Colonic mucosa (tissue), 4 donors: ENCODE measurements around the gene TUSC2. TPM values are rescaled to one million over a fixed set of nuclear protein-coding genes. Genes with fewer than 3 reads are reported as not detected.
A peak's percentile ranks its signal among the peaks of the same experiment; 100 is the strongest.

Experiments
- DNase-seq: peaks from one replicate; pipeline ENCODE4 v3.0.0-alpha.2; 2020
- H3K27ac ChIP-seq: fragments of 200-600 bp; one replicate; pipeline ENCODE4 v1.8.0; 2021
- H3K27me3 ChIP-seq: fragments of 200-600 bp; one replicate; pipeline ENCODE4 v1.8.0; 2021
- H3K36me3 ChIP-seq: fragments of 200-600 bp; one replicate; pipeline ENCODE4 v1.8.0; 2021
- H3K4me1 ChIP-seq: fragments of 200-600 bp; one replicate; pipeline ENCODE4 v1.8.0; 2021; ENCODE audit warnings: mild to moderate bottlenecking
- H3K4me3 ChIP-seq: fragments of 200-600 bp; one replicate; pipeline ENCODE4 v1.8.0; 2021
- H3K9ac ChIP-seq, 2 donors: one replicate each; pipeline ENCODE4 v1.7.0; 2013; ENCODE audit warnings: control low read depth in 2 of 2, low read depth in 2 of 2, low read length in 2 of 2
- H3K9me3 ChIP-seq: fragments of 200-600 bp; one replicate; pipeline ENCODE4 v1.8.0; 2021
- intact Hi-C: fragments of 100-400 bp; cut with DNase I; formaldehyde crosslinking; loops from one replicate; pipeline ENCODE4 v1.14.1; 2022
- total RNA-seq, 2 donors: library from RNA; stranded (reverse); fragmentation: NEBNext Ultra II Directional in 1 of 2; extraction: Animal tissue kit (Norgen Biotek cat#: 25700) in 1 of 2; gene quantifications; one replicate each; pipeline ENCODE4 v1.2.1, GENCODE V29; 2021
- TF ChIP-seq, protein P1 (sequence below): fragments of 200-600 bp; IDR thresholded peaks from one replicate; pipeline ENCODE4 v1.8.0; 2022; ENCODE audit warnings: antibody characterized with exemption, mild to moderate bottlenecking
- donor health status: healthy.
- donor health status: DM: no; HTN: no; CAD: no.
- donor health status: DM: no; HTN: no; CAD: no.

The TUSC2 gene
- total RNA-seq, 2 donors from 2014 or later = 26.1 to 39.5 TPM

DNA sequence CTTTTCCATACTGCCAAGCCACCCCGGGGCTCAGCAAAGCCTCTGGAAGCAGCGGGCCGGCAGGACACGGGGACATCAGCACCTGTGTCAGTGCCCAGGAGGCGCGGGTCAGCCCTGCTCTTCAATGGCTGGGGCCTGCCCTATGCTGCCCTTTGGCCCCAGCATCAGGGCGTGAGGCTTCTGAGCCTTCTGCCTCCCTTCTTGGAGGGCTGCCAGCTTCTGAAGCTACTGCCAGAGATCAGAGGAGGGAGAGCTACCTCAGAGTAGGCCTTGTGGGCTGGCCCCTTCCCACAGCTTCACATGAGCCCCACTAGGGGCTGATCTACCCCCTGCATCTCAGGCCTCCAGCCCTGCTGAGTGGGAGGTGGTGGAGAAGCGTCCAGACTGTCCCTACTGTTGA is 44.3 kb upstream of the TUSC2 start:
- Histone ChIP-seq H3K9me3 (no peaks in the 10 kb centered on the region), H3K4me1 (no peaks in the 10 kb centered on the region), H3K4me3 (no peak overlapping the region), H3K9ac (no peak overlapping the region), H3K36me3 (no peaks in the 10 kb centered on the region), H3K27ac (no peak overlapping the region), H3K27me3 (no peaks in the 10 kb centered on the region)
- peak; percentile 78 for DNase-seq
- intact Hi-C loops = no loop called here
- TF ChIP-seq, protein P1, sequence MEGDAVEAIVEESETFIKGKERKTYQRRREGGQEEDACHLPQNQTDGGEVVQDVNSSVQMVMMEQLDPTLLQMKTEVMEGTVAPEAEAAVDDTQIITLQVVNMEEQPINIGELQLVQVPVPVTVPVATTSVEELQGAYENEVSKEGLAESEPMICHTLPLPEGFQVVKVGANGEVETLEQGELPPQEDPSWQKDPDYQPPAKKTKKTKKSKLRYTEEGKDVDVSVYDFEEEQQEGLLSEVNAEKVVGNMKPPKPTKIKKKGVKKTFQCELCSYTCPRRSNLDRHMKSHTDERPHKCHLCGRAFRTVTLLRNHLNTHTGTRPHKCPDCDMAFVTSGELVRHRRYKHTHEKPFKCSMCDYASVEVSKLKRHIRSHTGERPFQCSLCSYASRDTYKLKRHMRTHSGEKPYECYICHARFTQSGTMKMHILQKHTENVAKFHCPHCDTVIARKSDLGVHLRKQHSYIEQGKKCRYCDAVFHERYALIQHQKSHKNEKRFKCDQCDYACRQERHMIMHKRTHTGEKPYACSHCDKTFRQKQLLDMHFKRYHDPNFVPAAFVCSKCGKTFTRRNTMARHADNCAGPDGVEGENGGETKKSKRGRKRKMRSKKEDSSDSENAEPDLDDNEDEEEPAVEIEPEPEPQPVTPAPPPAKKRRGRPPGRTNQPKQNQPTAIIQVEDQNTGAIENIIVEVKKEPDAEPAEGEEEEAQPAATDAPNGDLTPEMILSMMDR = no peak

DNA sequence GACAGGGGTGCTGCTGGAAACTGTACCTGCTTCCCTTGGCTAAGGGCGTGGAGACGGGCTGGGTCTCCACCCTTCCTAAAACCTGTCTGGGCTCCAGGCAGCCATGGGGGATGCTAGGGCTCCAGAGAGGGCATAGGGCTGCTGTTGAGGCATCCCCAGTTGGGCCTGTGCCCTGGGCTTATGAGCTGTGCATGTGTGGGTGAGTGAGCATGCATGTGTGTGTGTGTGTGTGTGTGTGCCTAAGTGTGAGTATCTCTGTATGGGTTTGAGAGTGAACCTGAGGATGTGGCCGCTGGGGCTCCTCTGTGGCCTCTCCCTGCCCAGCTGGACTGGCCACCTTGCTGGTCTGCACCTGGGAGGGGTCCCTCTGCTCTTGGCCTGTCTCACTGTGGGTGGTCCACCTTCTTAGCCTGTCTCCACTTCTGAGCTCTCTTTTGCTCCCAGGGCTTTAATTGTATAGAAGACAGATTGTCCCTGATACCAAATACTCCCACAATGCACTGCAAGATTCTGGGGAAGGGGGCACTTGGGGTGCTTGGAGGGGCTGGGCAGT is 43.2 kb upstream of the TUSC2 start:
- DNase-seq = no peak
- Histone ChIP-seq H3K36me3 (no peaks in the 10 kb centered on the region), H3K9ac (no peak overlapping the region), H3K4me1 (no peaks in the 10 kb centered on the region), H3K4me3 (no peak overlapping the region), H3K27ac (no peak overlapping the region), H3K27me3 (no peaks in the 10 kb centered on the region), H3K9me3 (no peaks in the 10 kb centered on the region)
- intact Hi-C loops = no loop called here
- TF ChIP-seq, protein P1 = no peak

DNA sequence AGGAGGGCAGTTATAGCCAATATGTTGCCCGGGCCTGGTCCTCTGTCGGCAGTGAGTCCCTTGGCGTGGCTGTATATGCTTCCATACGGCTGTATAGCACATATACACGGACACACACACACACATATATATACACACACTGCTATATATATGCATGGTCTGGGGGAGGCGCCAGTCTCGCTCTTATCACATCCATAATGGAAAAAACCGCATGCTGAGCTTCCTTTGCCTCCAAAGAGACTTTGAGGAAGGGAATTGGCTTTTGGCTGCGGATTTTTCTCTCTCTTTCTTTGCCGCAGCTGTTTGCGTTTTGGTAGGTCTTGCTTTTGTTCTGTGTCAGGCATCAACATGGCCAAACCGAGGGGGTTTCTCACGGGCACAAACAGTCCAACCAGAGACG is 42.6 kb upstream of the TUSC2 start:
- no peak for DNase-seq
- H3K9me3 ChIP-seq = no peaks in the 10 kb centered on the region
- no peaks in the 10 kb centered on the region for H3K4me1 ChIP-seq
- TF ChIP-seq, protein P1 = no peak
- intact Hi-C loops = no loop called here
- H3K4me3 ChIP-seq = no peak overlapping the region
- H3K27me3 ChIP-seq = no peaks in the 10 kb centered on the region
- no peaks in the 10 kb centered on the region for H3K36me3 ChIP-seq
- H3K9ac ChIP-seq = no peak overlapping the region
- H3K27ac ChIP-seq = no peak overlapping the region

DNA sequence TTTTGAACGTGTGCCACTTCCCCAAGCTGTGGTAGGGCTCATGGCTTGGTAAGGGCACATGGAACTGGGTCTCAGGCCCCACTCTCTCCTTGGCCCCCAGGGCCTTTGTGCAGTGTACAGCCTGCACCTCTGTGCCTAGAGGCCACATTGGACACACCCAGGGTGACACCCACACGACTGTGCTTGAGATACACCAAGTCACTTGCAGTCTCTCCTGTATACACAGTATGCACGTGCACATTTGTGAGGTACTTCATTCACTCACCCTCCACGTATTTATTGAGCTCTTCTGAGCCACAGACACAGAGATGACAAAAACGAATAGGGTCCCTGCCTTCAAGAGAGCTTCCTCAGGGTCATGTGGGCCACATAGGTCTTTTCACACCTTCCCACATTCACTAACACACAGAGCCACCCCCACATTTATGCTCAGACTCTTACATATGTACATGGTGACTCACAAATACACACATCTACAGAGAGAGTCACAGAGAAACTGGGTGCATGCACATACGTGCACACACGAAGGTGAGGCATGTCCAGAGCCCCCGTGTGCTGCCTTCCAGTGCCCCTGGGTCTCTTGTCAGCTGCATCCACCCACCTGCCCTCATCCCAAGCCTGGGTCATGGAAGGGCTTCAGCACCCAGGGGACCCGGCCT is 41.1 kb upstream of the TUSC2 start:
- Histone ChIP-seq H3K4me1 (no peaks in the 10 kb centered on the region), H3K36me3 (no peaks in the 10 kb centered on the region), H3K9me3 (no peaks in the 10 kb centered on the region), H3K9ac (no peak overlapping the region), H3K4me3 (no peak overlapping the region), H3K27ac (no peak overlapping the region), H3K27me3 (no peaks in the 10 kb centered on the region)
- intact Hi-C loops = loop anchor here (5.0 kb wide), 1 partner anchor 178 kb away; no protein-coding TSS in a partner anchor
- no peak for DNase-seq
- TF ChIP-seq, protein P1 = no peak

- no peak overlapping the region for H3K27ac ChIP-seq
- TF ChIP-seq, protein P1 = no peak
- H3K27me3 ChIP-seq = no peaks in the 10 kb centered on the region
- H3K9ac ChIP-seq = peak overlapping the region; percentile 62 to 84
- H3K9me3 ChIP-seq = no peaks in the 10 kb centered on the region
- intact Hi-C loops = loop anchor here (5.0 kb wide), 1 partner anchor 181 kb away; no protein-coding TSS in a partner anchor
- no peaks in the 10 kb centered on the region for H3K36me3 ChIP-seq
- no peak for DNase-seq
- peak overlapping the region; percentile 66 for H3K4me3 ChIP-seq
- no peaks in the 10 kb centered on the region for H3K4me1 ChIP-seq
Observed at GRCh38 chr3:50365842-50366220, 37.8 kb upstream of the TUSC2 start.
